Activated CD4-positive, alpha-beta T cell treated with anti-CD3 and anti-CD28 coated beads for 4 hours (primary cell): Measurements from ENCODE around the gene FAM98C.
A peak's percentile ranks its signal among the peaks of the same experiment; 100 is the strongest.
"Not testable (repeated sequence)": the region's sequence is repeated elsewhere in the genome, so short reads cannot be mapped to it uniquely, and the experiment has no call there.

Experiments used
- DNase-seq, 2 donors: peaks; one replicate each; pipeline ENCODE4 v3.0.0-alpha.2; 2020

The FAM98C gene

DNA sequence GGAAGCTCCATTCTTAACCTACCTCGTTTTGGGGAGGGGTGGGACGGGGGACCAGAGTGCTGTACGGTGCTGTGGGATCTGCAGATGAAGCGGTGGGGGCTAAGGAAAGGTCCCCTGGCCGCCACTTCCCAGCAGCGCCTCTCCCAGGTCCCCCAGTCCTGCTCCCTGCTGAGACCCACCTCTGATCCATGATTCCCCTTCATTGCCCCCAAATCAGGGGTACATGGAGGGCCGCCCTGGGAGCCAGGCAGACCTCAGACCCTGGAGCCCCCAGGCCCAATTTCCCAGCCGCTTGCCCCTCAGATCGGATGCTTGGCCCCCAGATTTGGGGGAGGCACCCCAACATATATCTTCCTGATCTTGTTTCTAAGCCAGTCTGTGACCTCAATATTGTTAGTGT lies 3.8 kb upstream of the FAM98C start:
- DNase-seq = no peak

DNA sequence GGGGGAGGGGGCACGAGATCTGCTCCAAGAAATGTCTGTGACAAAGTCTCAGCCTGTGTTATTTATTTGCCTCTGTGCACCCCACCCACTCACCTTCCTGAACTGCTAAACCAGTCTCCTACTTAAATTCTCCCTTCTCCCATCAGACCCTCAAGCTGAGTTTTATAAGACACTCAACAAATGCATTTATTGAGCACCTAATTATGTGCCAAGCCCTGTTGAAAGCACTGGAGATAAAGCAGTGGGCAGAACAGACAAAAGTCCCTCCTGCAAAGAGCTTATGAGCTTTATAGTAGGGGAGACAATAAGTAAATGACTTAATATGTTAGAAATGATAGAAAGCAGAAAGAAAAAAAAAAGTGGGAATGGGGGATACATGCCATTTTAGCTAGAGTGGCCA lies 3.4 kb upstream of the FAM98C start:
- no peak for DNase-seq

DNA sequence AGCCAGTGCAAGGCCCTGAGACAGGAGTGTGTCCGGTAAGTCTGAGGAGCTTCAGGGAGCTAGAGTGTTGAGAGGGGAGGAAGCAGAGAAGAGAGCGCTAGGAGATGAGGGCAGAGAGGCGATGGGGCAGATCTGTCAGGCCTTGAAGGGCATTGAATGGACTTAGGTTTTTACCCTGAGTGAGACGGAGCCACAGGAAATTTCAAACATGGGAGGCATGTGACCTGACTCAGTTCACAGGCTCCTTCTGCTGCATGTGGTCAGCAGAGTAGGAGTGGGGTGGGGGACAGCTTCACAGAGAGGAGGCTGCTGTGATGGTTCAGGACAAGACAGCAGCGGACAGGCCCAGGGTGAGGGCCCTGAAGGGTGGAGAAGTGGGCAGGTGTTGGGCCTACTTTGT lies 2.5 kb upstream of the FAM98C start:
- no peak for DNase-seq

DNA sequence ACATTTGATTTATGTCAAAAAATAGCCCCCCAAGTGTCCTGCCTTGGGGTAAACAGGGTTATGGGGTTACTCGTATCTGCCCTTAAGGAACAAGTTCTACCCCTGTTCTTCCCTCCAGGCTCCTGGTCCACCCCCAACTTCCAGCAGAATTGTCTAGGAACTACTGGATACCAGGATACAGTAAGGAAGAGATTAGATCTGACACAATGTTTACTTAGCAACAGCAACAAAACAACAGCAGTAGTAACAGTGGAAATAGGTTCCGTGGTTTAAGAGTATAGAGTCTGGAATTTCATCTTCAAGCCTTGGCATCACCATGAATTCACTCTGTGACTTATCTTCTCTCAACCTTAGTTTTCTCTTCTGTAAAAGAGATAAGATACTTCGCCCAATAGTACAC lies 1.7 kb upstream of the FAM98C start:
- no peak for DNase-seq

DNA sequence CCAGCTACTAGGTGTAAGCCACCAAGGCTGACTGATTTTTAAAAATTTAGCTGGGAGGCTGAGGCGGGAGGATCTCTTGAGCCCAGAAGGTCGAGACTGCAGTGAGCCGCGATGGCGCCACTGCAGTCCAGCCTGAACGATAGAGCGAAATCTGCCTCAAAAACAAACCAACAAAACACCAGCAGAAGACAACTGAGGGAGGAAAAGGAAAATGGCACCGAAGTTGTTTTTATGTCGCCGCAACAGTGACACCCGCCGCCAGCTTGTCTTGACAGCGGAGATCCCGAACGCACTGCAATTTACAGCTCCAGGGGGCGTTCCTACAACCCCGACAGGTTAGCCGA lies 298 bp upstream of the FAM98C start:
- DNase-seq = no peak

DNA sequence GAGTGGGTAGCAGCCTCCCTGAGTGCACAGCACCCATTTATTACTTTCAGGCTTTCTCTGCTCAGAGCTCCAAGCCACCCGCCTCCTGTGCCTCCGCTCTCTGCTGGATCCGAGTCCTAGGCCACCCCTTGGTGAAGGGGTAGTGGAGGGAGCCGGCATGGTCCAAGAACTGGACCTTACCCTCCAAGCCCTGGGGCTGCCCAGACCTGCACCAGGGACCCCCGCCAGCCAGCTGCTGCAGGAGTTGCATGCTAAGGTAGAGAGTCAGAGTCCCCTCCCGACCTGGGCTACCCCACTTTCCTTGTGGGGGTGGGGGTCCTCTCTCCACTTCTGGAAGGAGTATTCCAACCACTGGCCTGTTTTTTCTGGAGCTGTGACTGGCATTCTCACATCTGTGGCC lies 2.0 kb downstream of the FAM98C start:
- DNase-seq = no peak

DNA sequence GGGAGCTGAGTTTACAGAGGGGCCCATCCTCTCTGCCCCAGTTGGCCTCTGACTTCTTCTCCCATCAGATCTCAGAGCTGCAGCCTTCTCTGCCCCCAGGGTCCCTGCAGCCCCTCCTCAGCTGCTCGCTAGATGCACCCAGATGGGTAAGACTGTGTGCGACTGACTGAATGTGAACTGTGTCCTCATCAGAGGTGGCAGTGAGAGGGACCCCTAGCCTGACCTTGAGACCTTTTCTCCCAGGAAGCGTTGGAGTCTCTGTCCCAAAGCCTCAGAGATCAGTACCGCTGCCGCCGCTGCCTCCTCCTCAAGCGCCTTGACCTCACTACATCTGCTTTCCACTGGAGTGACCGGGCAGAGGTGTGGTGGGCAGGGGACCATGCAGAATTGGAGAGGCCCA lies 2.4 kb downstream of the FAM98C start:
- no peak for DNase-seq

DNA sequence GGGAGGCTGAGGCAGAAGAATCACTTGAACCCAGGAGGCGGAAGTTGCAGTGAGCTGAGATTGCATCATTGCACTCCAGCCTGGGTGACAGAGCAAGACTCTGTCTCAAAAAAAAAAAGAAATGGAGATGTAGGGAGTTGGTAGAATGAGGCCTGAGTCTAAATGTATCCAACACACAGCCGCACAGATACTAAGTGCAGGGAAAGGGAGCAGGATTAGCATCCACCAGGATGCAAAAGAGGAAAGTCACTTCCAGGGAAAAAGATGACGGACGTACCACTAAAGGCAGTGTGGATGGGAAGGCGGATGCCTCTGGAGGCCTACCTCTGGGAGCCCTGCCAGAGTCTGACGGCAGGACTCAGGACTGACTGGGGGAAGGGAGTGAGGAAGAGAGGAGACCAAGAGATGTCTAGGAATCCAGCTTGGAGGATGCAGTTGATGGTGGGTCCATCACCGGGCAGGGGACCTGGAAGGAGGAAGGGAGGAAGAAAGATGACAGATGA lies 6.8 kb downstream of the FAM98C start:
- no peak for DNase-seq

DNA sequence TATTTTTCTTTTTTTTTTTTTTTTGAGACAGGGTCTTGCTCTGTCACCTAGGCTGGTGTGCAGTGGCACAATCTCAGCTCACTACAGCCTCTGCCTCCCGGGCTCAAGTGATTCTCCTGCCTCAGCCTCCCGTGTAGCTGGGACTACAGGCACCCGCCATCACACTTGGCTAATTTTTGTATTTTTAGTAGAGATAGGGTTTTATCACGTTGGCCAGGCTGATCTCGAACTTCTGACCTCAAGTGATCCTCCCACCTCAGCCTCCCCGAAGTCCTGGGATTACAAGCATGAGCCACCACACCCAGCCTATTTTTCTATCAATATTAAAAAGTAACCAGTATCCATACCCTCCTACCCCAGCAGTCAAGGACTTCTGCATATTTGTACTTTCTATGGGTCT lies 7.5 kb downstream of the FAM98C start:
- DNase-seq = not testable (repeated sequence)

DNA sequence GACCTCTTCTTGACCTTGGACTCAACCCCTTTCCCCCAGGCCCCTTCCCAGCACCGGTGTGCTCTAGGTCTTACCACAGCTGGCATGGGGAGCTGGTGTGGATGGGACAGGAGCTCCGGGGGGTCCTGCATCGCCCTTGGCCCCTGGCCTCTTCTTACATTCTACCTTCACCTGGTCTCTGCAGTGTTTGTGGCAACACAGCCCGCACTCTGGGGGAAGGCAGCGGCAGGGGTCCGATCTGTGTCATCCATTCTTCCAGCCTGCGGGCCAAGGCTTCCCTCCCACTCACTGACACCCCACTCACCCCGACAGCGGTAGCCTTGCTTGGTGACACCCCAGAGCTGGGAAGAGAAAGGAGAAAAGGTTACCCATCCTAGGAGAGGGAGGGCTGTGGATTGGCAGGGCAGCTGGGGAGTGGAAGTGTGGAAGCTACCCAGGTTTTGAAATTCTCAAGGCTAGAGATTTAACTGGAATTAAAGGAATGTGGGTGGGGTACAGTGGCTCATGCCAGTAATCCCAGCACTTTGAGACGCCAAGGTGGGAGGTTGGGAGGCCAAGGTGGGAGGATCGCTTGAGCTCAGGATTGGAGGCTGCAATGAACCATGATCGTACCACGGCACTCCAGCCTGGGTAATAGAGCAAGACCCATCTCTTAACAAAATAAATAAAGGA lies 8.3 kb downstream of the FAM98C start:
- DNase-seq = no peak

DNA sequence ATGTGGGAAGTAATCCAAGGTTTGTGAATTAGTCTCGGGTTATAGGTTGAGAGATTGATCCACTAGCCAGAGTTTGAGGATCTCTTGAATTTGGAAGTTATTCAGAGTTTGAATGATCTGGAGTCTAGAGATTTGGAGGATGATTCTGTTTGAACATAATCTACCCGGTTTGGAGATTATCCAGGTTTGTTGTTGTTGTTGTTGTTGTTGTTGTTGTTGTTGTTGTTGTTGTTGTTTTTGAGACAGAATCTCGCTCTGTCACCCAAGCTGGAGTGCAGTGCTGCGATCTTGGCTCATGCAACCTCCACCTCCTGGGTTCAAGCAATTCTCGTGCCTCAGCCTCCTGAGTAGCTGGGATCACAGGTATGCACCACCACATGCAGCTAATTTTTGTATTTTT lies 9.0 kb downstream of the FAM98C start:
- DNase-seq = not testable (repeated sequence)

DNA sequence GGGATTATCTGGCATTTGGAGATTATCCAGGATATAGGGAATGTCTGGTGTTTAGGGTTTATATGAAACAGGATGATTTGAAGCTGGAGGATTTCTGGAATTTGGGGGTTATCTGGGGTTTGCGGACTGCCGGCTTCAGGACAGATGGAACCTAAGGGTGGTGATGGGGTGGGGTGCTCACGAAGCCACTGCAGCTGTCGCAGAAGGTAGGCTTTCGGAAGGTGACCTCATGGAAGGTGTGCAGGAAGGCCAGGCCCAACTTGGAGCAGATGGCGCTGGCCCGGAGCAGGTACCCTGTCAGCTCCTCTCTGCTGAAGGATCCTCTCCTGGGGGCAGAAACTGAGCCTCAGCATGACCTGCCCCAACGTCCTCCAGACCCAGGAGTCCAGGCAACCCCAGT lies 9.6 kb downstream of the FAM98C start:
- DNase-seq = no peak

DNA sequence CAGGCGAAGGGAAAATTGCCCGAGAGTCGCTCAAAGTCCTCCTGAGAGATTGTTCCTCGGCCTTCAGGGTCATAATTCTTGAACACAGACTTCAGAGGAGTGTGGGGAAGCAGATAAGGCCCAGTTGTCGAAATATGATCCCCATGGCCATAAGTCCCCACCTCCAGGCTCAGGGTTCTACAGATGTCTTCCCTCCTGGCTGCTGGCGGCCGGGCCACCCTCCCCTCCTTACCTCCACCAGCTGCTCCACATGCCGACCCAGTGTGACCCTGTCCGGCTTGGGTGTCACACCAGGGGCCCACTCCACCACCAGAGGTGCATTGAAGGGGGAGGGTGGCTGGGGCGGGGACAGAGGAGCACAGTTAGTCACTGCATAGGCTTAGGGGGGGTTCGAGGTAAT lies 10.1 kb downstream of the FAM98C start:
- DNase-seq = no peak

DNA sequence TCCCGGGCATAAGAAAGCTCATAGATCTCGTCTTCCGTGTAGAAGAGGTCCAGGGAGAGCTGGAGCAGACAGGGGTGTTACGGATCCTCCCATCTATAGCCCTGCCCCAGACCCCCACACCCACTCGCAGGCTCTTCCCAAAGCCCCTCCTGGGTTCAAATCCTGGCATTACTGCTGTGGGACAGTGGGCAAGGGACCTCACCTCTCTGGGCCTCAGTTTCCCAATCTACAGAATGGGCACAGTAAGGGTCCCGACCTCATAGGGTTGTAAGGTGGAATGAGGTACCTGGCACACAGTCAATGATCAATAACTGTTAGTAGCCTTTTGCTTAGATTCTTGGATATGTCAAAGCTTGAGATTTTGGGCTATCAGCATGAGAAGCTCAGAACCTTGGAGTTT lies 10.5 kb downstream of the FAM98C start:
- DNase-seq = no peak

DNA sequence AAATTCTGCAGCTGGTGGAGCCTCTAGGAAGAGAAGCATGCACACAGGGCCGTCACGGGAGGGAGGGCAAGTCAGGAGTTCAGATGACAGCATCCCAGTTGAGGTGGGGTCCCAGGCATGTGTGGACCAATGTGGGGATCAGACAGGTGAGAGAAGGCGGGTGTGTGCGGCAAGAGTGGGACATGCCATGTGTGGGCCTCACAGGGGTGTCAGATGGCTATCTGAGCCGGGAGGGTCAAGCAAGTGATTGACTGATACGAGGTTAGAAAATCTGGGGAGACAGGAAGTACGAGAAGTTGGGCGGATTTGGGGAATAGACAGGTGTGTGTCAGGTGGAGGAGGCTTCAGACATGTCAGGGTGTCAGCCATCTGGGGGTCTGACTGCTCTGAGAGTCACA lies 14.3 kb downstream of the FAM98C start:
- no peak for DNase-seq

DNA sequence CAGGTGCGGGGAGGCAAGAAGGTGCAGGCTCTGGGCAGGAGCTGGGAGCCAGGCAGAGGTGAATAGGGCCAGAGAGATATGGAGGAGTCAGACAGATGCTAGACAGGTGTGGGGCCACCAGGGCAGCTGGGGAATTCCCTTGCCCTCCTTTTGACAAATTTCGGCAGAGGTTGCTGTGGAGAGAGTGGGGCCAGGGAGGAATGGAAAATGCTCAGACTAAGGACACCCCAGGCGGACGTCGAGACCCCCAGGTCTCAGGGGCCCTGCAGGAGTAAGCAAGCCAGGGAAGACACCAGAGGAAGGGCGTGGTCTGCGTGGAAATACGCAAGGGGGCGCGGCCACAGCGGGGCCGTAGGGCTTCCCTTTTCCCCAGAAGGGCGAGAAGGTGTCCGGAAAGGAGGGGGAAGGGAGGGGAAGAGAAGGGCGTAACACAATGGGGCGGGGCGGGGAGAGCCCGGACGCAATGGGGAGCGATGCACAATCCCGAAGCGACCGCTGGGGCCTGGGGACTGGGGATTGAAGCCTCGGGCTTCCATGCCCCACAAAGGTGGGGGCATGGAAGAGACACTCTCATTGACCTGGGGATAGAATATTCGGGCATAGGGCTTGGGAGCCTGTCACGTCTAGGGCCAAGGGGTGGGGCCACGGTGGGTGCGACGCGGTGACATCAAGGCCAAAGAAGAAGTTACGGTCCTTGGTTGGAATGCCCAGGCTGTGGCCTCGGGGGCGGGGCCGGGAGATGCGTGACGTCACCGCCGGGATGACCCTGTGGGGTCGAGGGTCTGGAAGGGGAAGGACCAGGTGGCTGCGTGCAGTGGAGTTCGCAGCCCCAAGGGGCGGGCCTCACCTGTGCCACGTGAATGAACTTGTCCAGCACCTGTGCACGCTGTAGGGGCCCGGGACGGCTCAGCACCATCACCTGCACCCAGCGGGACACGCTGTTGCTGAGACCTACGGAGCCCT lies 14.9 kb downstream of the FAM98C start:
- DNase-seq = peak; percentile 39 to 55

DNA sequence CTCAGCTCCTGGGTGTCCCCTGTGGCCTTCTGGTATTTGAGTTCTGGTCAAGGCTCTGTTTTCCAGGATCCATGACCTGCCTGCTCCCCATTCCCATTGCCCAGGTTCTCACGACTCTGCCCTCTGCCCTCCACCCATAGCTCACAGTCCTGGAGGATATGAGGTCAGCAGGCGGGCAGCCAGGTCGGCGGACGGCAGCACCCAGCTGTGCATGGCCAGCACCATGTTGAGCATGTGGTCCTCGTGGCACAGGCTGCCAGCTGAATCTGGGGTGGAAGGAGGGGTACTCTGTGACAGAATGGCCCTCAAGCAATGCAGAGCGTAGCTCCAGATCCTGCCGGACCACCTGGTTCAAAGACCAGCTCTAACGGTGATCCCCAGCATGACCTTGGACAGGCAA lies 18.0 kb downstream of the FAM98C start:
- DNase-seq = no peak

DNA sequence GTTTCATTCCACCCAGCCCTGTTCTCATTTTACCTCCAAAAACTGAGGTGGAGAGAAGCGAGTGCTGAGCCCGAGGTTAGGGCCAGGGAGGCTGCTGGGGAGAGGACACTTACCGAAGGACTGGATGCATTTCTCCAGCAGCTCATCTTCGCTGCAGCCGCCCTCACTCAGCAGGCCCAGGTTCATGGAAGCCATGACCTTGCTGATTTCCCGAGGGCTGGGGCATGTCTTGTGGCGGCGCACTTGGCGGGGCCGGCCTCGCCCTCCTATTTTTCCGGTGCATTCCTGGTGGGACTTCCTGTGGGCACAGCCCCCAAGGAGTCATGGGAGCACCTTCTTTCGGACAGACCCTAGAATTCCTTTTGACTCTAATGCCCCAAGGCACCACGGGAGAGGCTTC lies 19.0 kb downstream of the FAM98C start:
- no peak for DNase-seq

DNA sequence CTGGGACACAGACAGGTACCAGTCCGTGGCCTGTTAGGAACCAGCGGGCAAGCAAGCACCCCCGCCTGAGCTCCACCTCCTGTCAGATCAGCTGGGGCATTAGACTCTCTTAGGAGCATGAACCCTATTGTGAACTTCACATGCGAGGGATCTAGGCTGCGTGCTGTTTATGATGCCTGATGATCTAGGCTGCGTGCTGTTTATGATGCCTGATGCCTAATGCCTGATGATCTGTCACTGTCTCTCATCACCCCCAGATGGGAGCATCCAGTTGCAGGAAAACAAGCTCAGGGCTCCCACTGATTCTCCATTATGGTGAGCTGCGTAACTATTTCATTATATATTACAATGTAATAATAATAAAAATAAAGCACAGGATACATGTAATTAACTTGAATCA lies 19.5 kb downstream of the FAM98C start:
- DNase-seq = no peak

DNA sequence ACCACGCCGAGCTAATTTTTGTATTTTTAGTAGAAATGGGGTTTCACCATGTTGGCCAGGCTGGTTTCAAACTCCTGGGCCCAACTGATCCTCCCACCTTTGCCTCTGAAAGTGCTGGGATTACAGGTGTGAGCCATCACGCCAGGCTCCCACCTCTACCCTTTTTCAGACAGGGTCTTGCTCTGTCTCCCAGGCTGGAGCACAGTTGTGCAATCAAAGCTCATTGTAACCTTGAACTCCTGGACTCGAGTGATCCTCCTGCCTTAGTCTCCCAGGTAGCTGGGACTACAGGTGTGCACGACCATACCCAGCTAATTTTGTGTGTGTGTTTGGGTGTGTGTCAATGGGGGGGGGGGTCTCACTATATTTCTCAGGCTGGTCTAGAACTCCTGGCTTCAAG lies 21.4 kb downstream of the FAM98C start:
- DNase-seq = no peak

DNA sequence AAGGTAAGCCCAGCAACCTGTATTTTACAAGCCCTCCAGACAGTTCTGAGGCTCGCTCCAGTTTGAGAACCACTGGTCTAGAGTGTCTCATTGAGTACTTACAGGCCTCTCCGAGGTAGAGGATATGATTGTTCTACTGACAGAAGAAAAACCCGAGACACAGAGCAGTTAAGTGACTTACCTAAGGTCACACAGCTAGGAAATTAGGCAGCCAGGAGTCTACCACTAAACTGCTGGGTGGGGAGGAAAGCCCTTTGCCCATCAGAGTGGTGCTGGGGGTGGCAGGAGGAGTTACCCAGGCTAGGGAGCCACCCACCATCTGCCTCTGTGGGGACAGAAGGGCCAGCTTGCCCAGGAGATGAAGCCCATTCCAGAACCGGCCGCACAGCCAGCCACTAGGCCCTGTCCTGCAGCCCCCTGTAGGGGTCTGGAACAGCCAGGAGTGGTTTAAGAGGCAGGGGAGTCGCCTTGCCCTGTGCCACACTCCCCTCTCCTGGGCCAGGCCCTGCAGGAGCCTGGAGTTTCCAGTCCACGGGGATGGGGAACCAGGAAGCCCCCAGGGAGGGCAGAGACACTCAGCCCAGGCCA lies 22.4 kb downstream of the FAM98C start:
- DNase-seq = no peak

DNA sequence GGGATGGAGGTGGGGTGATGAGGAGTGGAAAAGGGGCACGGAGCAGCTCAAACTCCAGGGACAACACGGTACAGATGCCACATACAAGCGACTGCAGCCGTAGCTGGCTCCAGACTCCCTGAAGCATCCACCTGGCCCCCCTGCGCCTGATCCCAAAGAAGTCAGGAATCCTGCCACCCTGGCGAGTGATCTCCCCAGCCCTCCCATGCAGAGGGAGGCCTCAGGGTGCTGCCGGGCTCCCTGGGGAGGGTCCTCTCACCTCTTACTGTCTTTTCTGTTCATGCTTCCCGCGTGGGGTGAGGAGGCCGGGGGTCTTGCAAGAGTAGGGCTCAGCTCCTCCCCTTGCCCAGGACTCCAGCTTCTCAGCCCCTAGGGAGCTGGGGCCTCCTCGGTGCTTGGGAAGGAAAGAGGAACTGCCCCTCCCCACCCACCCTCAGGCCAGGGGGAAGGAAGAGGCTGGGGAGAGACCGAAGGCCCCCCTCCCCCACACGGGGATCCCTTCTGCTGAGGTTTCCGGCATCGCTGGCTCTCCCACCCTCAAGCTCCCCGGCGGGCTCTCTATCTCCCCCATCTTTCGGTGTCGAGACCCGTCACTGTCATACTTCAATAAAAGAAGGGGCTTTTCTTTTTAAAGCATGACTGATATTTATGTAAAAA lies 23.0 kb downstream of the FAM98C start, which contains the start of gene RASGRP4:
Gene RASGRP4 (minus strand): TSS at position 410 of the 657 bp plus-strand sequence. CDS start 128 bp downstream, at position 282.
- no peak for DNase-seq

DNA sequence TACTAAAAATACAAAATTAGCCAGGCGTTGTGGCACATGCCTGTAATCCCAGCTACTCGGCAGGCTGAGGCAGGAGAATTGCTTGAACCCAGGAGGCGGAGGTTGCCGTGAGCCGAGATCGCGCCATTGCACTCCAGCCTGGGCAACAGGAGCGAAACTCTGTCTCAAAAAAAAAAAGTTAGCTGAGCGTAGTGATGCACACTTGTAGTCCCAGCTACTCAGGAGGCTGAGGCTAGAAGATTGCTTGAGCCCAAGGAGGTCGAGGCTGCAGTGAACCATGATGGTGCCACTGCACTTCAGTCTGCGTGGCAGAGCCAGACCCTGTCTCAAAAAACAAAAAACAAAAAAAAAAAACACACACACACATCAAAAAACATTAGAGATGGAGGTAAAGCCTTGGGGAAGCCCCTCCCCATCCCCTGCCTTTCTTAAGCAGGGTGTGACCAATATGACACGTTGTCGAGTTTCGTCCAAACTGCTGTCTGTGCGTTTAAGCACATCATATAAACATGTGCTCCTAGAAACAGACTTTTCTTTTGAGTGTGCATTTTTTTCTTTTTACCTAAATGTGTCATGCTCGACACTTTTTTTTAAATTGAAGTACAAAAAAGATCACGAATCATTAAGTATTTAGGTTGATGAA lies 24.3 kb downstream of the FAM98C start:
- DNase-seq = peak in 1 of 2 donors; percentile 24
